Measurements from ENCODE around the gene AMER3.

AMER3 gene

GRCh38 chr2:130814931-130815680 lies 59.8 kb downstream of the AMER3 start:
- Histone ChIP-seq H3K4me1 (ENCODE audit: insufficient read depth, insufficient read length) (peaks cover 20% of the 10 kb centered on the region), H3K9ac (ENCODE audit: insufficient read length, low read depth) (no peak overlapping the region), H3K4me3 (ENCODE audit: insufficient read length, low read depth) (no peak overlapping the region), H3K36me3 (ENCODE audit: insufficient read depth, insufficient read length, low read length) (no peaks in the 10 kb centered on the region), H3K27me3 (ENCODE audit: insufficient read depth, insufficient read length) (no peaks in the 10 kb centered on the region), H3K9me3 (ENCODE audit: insufficient read depth, low read length) (no peaks in the 10 kb centered on the region)
- DNase-seq (ENCODE audit: low read depth, low spot score) = no peak
- TF ChIP-seq ZNF274 (IDR thresholded peaks at IDR 0.05; ENCODE audit: low read depth, low read length) = no peak
- TF ChIP-seq SUZ12 (IDR thresholded peaks at IDR 0.05; ENCODE audit: extremely low read depth, insufficient read depth, insufficient read length) = no peak
- TF ChIP-seq YY1 (IDR thresholded peaks at IDR 0.05; ENCODE audit: insufficient read depth, insufficient read length) = no peak

All from NT2/D1 (cell line).